Amniotic stem cell (primary cell): Measurements from ENCODE around the gene PLAGL1.
"Not testable (repeated sequence)": the region's sequence is repeated elsewhere in the genome, so short reads cannot be mapped to it uniquely, and the experiment has no call there.

ENCODE experiments used
- DNase-seq: peaks from one replicate; lab custom pipeline; 2025; lab: John Stamatoyannopoulos, UW

PLAGL1 gene

GRCh38 chr6:144008120-144008811 lies at the start of gene PLAGL1:
PLAGL1 (minus strand) TSS chr6:144008259; CDS start chr6:143948136, 60,123 bp downstream.
- DNase-seq: peak; percentile 10

GRCh38 chr6:144055121-144055931 lies 47.3 kb upstream of the PLAGL1 start:
- DNase-seq: no peak

DNA sequence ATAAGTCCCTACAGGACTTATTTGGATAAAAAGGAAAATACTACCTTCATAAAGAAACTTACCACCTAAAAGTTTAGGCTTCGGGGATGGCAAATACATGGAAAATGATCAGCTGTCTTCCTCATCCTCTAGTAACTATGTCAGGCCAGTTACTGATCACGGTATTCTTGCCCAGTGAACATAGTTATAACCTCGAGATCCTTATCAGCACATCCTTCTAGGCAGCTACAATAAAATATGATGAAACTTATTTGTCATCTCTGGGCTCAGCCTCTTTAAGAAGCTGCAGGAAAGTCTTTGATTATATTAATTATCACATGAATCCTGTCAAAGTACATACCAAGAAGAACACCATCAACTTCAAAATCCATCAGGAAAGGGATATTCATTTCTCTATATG lies 45.5 kb upstream of the PLAGL1 start:
- no peak for DNase-seq

GRCh38 chr6:144052488-144052887 lies 44.4 kb upstream of the PLAGL1 start:
- no peak for DNase-seq

DNA sequence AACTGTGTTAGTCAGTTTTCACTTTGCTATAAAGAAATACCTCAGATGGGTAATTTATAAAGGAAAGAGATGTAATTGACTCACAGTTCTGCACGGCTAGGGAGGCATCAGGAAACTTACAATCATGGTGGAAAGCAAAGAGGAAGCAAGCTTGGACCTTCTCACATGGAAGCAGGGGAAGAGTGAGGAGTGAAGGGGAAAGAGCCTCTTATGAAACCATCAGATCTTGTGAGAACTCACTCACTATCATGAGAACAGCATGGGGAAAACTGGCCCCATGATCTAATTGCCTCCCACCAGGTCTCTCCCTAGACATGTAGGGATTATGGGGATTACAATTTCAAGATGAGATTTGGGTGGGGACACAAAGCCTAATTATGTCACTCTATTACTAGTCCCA lies 41.3 kb upstream of the PLAGL1 start:
- DNase-seq: no peak

DNA sequence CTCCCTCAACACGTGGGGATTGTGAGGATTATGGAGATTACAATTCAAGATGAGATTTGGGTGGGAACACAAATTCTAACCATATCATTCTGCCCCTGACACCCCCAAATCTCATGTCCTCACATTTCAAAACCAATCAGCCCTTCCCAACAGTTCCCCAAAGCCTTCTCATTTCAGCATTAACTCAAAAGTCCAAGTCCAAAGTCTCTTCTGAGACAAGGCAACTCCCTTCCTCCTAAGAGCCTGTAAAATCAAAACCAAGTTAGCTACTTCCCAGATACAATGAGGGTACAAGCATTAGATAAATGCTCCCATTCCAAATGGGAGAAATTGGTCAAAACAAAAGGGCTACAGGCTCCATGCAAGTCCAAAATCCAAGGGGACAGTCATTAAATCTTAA lies 39.6 kb upstream of the PLAGL1 start:
- no peak for DNase-seq

DNA sequence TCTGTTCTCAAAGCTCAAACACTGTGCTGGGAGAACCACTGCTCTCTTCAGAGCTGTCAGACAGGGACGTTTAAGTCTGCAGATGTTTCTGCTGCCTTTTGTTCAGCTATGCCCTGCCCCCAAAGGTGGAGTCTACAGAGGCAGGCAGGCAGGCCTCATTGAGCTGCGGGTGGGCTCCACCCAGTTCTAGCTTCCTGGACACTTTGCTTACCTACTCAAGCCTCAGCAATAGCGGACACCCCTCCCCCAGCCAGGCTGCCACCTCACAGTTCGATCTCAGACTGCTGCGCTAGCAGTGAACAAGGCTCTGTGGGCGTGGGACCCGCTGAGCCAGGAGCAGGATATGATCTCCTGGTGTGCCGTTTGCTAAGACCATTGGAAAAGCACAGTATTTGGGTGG lies 38.6 kb upstream of the PLAGL1 start:
- not testable (repeated sequence) for DNase-seq

GRCh38 chr6:144044989-144045388 lies 36.9 kb upstream of the PLAGL1 start:
- DNase-seq: not testable (repeated sequence)

DNA sequence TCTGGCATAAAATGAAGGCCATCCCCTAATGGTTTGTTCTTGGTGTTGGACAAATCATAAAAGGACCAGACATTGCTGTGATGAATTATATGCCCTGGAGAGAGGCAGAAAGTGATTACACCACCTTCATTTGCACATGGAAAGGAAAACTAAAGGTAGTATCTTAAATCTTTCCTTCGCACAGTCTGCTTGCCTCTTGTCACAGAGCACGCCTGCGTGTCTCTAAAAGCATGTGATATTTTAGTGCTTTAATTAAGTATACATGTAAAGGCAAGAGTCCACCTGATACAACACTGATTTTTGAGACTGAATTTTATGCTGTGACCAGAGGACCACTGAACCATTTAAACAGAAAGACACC lies 28.8 kb upstream of the PLAGL1 start:
- DNase-seq: no peak

- no peak for DNase-seq
These were observed 28.2 kb upstream of the PLAGL1 start for GRCh38 chr6:144036064-144036834.

DNA sequence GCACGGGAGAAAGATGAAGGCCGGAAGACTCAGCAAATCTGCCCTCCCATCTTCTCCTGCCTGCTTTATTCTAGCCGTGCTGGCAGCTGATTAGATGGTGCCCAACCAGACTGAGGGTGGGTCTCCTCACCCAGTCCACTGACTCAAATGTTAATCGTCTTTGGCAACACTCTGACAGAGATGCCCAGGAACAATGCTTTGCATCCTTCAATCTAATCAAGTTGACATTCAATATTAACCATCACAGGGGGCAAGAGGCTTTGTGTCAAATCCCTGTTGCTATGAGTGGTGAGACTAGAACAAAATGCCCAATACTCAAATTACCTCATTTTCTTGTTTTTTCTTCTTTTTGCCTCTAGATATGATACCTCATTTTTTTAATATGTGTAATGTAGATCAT lies 27.4 kb upstream of the PLAGL1 start:
- DNase-seq: no peak

DNA sequence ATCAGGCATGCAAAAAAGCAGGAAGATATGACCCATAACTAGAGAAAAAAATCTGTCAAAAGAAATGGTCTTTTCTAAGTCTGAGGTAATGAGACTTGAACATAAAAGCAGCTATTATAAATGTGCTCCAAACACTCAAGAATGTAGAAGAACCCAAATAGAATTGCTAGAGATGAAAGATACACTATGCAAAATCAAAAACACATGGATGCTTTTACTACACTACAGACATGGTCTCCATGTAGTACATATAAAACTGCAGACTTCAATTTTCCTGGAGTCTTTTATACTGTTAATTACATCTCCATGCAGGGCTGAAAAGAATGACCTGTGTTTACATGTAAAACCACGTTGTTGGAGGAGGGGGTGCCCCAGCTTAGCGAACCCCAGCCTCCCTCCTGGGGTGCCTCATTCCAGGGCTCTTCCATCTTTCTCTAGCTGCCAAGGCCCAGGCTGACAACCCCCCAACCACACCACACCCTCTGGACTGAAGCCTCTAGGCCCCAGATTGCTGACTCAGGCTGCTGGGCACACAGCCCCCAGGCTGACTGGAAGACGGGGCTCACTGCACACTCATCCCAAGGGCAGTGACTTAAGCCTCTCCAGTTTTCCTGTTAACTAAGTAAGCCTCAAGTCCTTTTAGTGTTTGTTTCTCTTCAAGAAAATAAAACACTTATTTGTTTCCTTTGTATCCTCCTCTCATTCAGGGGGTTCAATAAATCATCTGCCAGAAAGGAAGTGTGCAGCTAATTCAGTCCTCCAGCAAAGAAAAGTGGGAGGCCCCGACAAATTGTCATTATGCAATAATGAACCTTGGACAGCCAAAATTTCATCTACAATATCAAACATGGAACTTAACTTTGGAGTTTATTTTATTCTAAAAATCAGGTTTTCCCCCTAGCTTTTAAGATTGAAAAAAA lies 26.0 kb upstream of the PLAGL1 start:
- peak; percentile 40 for DNase-seq

DNA sequence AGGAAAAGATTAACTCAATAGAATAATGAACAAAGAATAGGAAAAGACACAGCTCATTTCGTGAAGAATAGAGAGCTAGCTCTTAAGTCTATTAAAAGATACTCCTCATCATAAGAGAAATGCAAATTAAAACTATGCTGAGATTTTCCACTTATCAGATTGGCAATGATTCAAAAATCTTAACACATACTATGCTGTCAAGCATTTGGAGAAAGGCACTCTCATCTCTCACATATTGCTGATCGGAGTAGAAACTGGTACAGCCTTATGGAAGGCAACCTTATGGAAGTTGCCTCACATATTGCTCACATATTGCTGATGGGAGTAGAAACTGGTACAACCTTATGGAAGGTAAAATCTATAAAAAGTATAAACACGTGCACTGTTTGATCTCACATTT lies 21.4 kb upstream of the PLAGL1 start:
- DNase-seq: no peak

GRCh38 chr6:144027932-144028587 lies 20.0 kb upstream of the PLAGL1 start:
- DNase-seq: no peak

- no peak for DNase-seq
These were observed 15.2 kb upstream of the PLAGL1 start for GRCh38 chr6:144023216-144023615.

GRCh38 chr6:144019929-144020328 lies 11.9 kb upstream of the PLAGL1 start:
- DNase-seq: no peak

DNA sequence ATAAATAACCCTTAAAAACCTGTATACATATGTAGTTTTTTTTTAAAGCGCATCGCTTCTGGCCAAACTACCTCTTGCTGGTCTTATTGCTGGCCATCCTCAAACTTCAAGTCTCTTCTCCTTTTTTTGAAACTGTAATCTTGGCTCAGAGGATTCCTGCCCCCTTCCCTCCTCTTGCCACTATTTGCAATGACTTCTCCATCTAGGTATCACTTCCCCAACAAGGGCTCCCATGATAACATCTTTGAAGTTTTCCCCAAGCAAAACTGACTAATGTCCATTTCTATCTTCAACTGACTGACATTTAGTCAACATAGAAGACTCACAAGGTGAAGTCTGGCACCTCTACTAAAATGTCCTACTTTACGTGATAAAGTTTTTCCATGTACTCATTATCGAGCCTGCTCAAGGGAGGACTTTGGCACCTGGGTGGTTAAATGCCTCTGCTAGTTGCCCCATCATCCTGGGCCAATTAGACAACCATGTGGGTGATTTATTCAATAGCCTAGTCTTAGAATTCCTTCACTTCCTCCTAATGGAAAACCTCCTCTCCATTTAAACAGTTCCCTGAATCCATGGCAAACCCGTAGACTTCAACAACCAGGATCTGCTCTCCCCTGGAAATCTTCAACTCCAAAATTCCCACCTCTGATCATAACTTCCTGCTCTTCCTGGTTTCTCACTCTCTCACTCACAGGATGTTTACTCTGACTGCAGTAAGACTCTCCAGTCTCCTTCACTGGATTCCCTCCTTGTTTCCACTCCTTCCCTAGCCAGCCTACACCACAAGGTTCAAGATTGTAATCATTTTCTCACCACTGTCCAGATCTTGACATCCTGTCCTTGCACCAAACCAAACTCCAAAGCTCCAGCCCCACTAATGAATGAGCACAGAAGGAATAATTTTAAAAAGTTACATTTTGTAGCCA lies 9.4 kb upstream of the PLAGL1 start:
- no peak for DNase-seq

- peak; percentile 81 for DNase-seq
These were observed 5.4 kb upstream of the PLAGL1 start for GRCh38 chr6:144013486-144013909.

- DNase-seq: no peak
These were observed 4.5 kb upstream of the PLAGL1 start for GRCh38 chr6:144012534-144012933.

DNA sequence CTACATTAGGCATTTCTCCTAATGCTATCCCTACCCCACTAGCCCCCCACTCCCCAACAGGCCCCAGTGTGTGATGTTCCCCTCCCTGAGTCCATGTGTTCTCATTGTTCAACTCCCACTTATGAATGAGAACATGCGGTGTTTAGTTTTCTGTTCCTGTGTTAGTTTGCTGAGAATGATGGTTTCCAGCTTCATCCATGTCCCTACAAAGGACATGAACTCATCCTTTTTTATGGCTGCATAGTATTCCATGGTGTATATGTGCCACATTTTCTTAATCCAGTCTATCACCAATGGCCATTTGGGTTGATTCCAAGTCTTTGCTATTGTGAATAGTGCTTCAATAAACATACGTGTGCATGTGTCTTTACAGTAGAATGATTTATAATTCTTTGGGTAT lies 1.6 kb upstream of the PLAGL1 start:
- DNase-seq: not testable (repeated sequence)
